ENCODE results near the gene DPYSL5.

- no peak for TF ChIP-seq RFX5 (IDR thresholded peaks at IDR 0.05)
- TF ChIP-seq CTCF (IDR thresholded peaks at IDR 0.05) = no peak
- TF ChIP-seq REST (IDR thresholded peaks at IDR 0.05) = no peak
- TF ChIP-seq POLR2A (IDR thresholded peaks at IDR 0.05; ENCODE audit: low read length) = no peak
- no peak for TF ChIP-seq BCL3 (IDR thresholded peaks at IDR 0.05)
Measured at GRCh38 chr2:26853751-26854150, 5.8 kb downstream of the DPYSL5 start.

All from A549 (cell line).